ENCODE measurements around the gene STIMATE. TPM values are rescaled to one million over a fixed set of nuclear protein-coding genes. Genes with fewer than 3 reads are reported as not detected.

Gene STIMATE
- total and polyA plus RNA-seq, 2 experiments from 2014 or later = 11.2 to 23.6 TPM

GRCh38 chr3:52829482-52829881, 67.9 kb downstream of the STIMATE start (continued):
- no peak for TF ChIP-seq CTCF (conservative IDR thresholded peaks at IDR 0.05; ENCODE audit: low read depth in 2 of 2)
- no peak for TF ChIP-seq POLR2AphosphoS5 (IDR thresholded peaks at IDR 0.05; ENCODE audit: low read depth)
- TF ChIP-seq ZNF331 (CRISPR knock-in tag; IDR thresholded peaks at IDR 0.05; ENCODE audit: low read depth) = no peak
- TF ChIP-seq CREB1 (CRISPR knock-in tag; IDR thresholded peaks at IDR 0.05; ENCODE audit: low read depth) = no peak
- no peak for TF ChIP-seq STAT1 (IDR thresholded peaks at IDR 0.05; ENCODE audit: unreplicated experiment)
- TF ChIP-seq EZH2 (IDR thresholded peaks at IDR 0.05; ENCODE audit: low read depth, unreplicated experiment) = no peak
- no peak for TF ChIP-seq REST (IDR thresholded peaks at IDR 0.05; ENCODE audit: unreplicated experiment)
- TF ChIP-seq ETS1 (IDR thresholded peaks at IDR 0.05) = no peak

GRCh38 chr3:52827866-52828376, 69.4 kb downstream of the STIMATE start:
- Histone ChIP-seq H3K79me2 (replicated peaks; ENCODE audit: insufficient read depth) (no peaks in the 10 kb centered on the region), H4K20me1 (replicated peaks; ENCODE audit: insufficient read depth) (no peaks in the 10 kb centered on the region), H3K36me3 (ENCODE audit: insufficient read depth) (no peaks in the 10 kb centered on the region), H3K27me3 (ENCODE audit: insufficient read depth) (no peaks in the 10 kb centered on the region), H3K9me2 (ENCODE audit: insufficient read depth) (no peaks in the 10 kb centered on the region), H3K4me1 (ENCODE audit: insufficient read depth) (no peaks in the 10 kb centered on the region), H3K4me2 (no peak overlapping the region), H3K27ac (ENCODE audit: low read depth) (no peak overlapping the region), H3F3A (replicated peaks; ENCODE audit: low read depth) (no peaks in the 10 kb centered on the region), H3K4me3 (no peak overlapping the region), H2AFZ (no peak overlapping the region)
- peaks cover 6% of the 10 kb centered on the region for H3K27me3 Mint-ChIP-seq (ENCODE audit: insufficient read depth, low read depth, poor library complexity)
- peak; percentile 66 for ATAC-seq
- TF ChIP-seq CREB1 (CRISPR knock-in tag; IDR thresholded peaks at IDR 0.05; ENCODE audit: low read depth) (no peak), STAT1 (IDR thresholded peaks at IDR 0.05; ENCODE audit: unreplicated experiment) (no peak), CTCF (conservative IDR thresholded peaks at IDR 0.05; ENCODE audit: low read depth in 2 of 2) (peak; percentile 8 to 25; a peak in 3 of 4 replicates)
- peaks cover 7% of the 10 kb centered on the region for H3K4me1 Mint-ChIP-seq
- no peak overlapping the region for H3K27ac Mint-ChIP-seq
- DNase-seq (ENCODE audit: low spot score) = peak; percentile 35
- no peaks in the 10 kb centered on the region for H3K9me3 Mint-ChIP-seq
- no peak overlapping the region for H3K4me3 Mint-ChIP-seq
- H3K36me3 Mint-ChIP-seq (ENCODE audit: low read depth) = peaks cover 4% of the 10 kb centered on the region; the same call in 1 of the 3 replicates

All from GM23338 (cell line).